Osteocyte (in vitro differentiated cells): ENCODE measurements around the gene TBX18. TPM values are rescaled to one million over a fixed set of nuclear protein-coding genes. Genes with fewer than 3 reads are reported as not detected.

Source experiments
- DNase-seq: peaks from one replicate; pipeline ENCODE4 v3.0.0; 2021; ENCODE audit warnings: mixed read lengths; ENCODE audit not compliant: unreplicated experiment; ENCODE audit errors: extremely low spot score
- H3K27ac Mint-ChIP-seq: one replicate; pipeline ENCODE4 v1.8.0; 2021; ENCODE audit warnings: mild to moderate bottlenecking, mixed read lengths; ENCODE audit not compliant: unreplicated experiment
- H3K27me3 Mint-ChIP-seq: one replicate; pipeline ENCODE4 v1.8.0; 2021; ENCODE audit warnings: mixed read lengths; ENCODE audit not compliant: unreplicated experiment
- H3K36me3 Mint-ChIP-seq: one replicate; pipeline ENCODE4 v1.8.0; 2021; ENCODE audit warnings: mixed read lengths; ENCODE audit not compliant: unreplicated experiment
- H3K4me1 Mint-ChIP-seq: one replicate; pipeline ENCODE4 v1.8.0; 2021; ENCODE audit warnings: mixed read lengths; ENCODE audit not compliant: unreplicated experiment
- H3K4me3 Mint-ChIP-seq: one replicate; pipeline ENCODE4 v1.8.0; 2021; ENCODE audit warnings: mild to moderate bottlenecking, moderate library complexity, mixed read lengths; ENCODE audit not compliant: unreplicated experiment
- H3K9me3 Mint-ChIP-seq: one replicate; pipeline ENCODE4 v1.8.0; 2021; ENCODE audit warnings: mixed read lengths; ENCODE audit not compliant: unreplicated experiment
- CTCF ChIP-seq: fragments of 200-600 bp; sonication (generic); IDR thresholded peaks from 2 replicates; pipeline ENCODE4 v1.5.0; 2021; ENCODE audit warnings: antibody characterized with exemption, mild to moderate bottlenecking, moderate library complexity
- long read RNA-seq: library from polyadenylated mRNA; unstranded; transcript quantifications from one replicate; pipeline ENCODE4 v2.0.0, GENCODE V29; 2021
- total RNA-seq: library from RNA; stranded (reverse); gene quantifications from 2 replicates; pipeline ENCODE4 v1.2.1, GENCODE V29; 2021

TBX18 gene
- 5.4 and 8.0 TPM in 2 replicates for total RNA-seq
- long read RNA-seq, partial matches to known transcripts: 4 of 6 reads
- long read RNA-seq, other reads (novel, unspliced or antisense): 2 of 6 reads

DNA sequence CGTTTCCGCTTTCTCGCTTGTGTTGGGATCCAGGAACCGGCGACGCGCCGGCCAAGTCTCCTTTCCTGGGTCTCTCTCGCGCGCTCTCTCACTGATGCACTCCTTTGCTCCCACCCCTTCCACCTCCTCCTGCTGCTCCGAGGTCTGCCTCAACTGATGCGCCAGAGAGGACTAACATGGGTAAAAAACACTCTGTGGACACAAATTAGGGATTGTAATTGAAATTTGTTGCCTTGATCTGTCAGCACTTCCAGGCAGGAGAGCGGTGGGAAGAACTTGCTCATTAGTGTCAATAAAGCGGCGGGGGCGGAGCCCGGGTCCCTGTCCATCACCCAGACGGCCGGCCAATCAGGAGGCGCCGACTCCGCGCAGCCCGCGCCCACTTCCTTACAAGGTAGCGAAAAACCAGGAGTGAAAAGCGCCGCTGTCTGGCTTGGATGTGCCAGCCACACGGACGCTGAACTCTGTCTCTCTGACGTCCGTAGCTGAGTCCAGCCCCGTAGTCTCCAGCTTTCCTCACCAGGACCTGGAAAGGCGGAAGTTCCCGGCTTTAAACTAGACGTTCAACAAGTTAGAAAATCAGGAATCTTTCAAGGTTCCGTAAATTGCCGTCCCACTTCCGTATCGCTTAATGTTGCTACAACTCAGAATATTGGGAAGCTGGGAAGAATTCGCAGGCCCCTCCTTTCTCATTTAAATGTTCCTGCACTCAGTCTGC lies at the start of gene TBX18:
Gene TBX18 (minus strand): TSS at position 267 of the 718 bp plus-strand sequence. CDS start 417 bp downstream, outside the sequence.
- Mint-ChIP-seq H3K4me3 (peak within 1 kb of the TSS; percentile 86), H3K27ac (peak within 1 kb of the TSS; percentile 92), H3K27me3 (peaks cover 60% of the 10 kb centered on the region), H3K9me3 (peaks cover 4% of the 10 kb centered on the region), H3K4me1 (peaks cover 28% of the 10 kb centered on the region), H3K36me3 (peaks cover 2% of the 10 kb centered on the region)
- peak; percentile 28 for TF ChIP-seq CTCF
- DNase-seq: peak; percentile 96

DNA sequence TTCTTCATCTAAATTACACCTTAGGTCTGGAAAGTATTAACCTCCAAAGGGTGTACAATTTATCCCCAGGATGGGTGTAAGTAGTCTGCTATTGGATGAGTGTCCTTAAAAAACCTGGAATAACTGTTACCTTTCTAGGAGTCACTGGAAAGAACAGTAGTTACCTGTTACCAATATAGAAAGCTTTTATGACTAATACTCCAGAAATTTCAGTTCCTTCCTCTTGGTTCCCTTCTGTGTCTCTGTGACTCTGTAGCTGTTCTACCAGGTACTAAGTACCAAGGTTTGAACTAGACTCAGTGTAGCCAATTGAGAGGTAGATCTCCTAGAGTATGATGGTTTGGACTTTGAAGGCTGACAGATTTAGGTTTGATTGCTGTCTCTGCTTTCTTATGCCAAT lies 47.0 kb upstream of the TBX18 start:
- no peak for DNase-seq
- Mint-ChIP-seq H3K4me3 (no peak overlapping the region), H3K27me3 (peaks cover 10% of the 10 kb centered on the region), H3K4me1 (no peaks in the 10 kb centered on the region), H3K27ac (no peak overlapping the region), H3K9me3 (no peaks in the 10 kb centered on the region), H3K36me3 (no peaks in the 10 kb centered on the region)
- TF ChIP-seq CTCF: no peak

- Mint-ChIP-seq H3K27ac (no peak overlapping the region), H3K4me3 (no peak overlapping the region), H3K9me3 (no peaks in the 10 kb centered on the region), H3K36me3 (no peaks in the 10 kb centered on the region), H3K4me1 (no peaks in the 10 kb centered on the region), H3K27me3 (peaks cover 14% of the 10 kb centered on the region)
- no peak for DNase-seq
- no peak for TF ChIP-seq CTCF
Measured at GRCh38 chr6:84809455-84809854, 45.1 kb upstream of the TBX18 start.

DNA sequence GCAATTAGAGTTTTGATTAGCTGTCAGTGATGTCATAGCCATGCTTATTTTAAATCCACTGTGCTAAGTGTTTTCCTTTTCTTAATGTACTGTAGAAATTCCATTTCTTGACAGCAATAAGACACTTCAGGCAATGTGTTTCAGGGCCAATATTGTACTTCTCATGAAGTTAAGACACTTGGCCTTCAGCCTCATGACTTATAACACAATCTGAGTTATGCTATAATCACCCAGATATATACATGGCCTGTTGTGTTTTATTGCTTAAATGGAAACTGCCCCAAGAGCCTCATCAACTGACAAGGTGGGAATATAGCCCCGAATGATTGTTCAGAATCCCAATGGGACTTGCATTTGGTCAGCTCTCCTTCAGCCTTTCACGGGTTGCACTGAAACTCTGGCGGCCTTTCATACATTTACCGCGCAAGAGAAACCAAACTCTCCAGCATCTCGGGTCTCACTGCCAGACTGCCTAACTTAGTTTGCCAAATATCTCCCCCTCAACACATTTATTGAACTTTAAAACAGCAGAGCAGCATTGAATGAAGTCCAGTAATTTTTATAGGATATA lies 44.2 kb upstream of the TBX18 start:
- no peaks in the 10 kb centered on the region for H3K9me3 Mint-ChIP-seq
- H3K27ac Mint-ChIP-seq: no peak overlapping the region
- no peaks in the 10 kb centered on the region for H3K36me3 Mint-ChIP-seq
- no peak for TF ChIP-seq CTCF
- peaks cover 12% of the 10 kb centered on the region for H3K27me3 Mint-ChIP-seq
- no peaks in the 10 kb centered on the region for H3K4me1 Mint-ChIP-seq
- H3K4me3 Mint-ChIP-seq: no peak overlapping the region
- DNase-seq: no peak

GRCh38 chr6:84805145-84805544 lies 40.7 kb upstream of the TBX18 start:
- TF ChIP-seq CTCF: no peak
- Mint-ChIP-seq H3K9me3 (no peaks in the 10 kb centered on the region), H3K36me3 (no peaks in the 10 kb centered on the region), H3K27ac (no peak overlapping the region), H3K27me3 (peaks cover 6% of the 10 kb centered on the region), H3K4me3 (no peak overlapping the region), H3K4me1 (no peaks in the 10 kb centered on the region)
- DNase-seq: no peak
